T-cell (primary cell): ENCODE measurements around the gene CRKL. TPM values are rescaled to one million over a fixed set of nuclear protein-coding genes. Genes with fewer than 3 reads are reported as not detected.

Experiments
- ATAC-seq, 4 experiments: fragments of 200-7000 bp in 3 of 4; fragments of 150-1000 bp in 1 of 4; cut with Tn5 transposase; replicated peaks in 1 of 4; 1 replicate in 3 of 4; 2 replicates in 1 of 4; pipeline ENCODE4 v1.10.0; 2021; ENCODE audit warnings: moderate library complexity in 3 of 4, mild to moderate bottlenecking in 2 of 4, moderate number of reproducible peaks in 1 of 4
- CTCF ChIA-PET, 2 donors: fragments of 300-600 bp; sonication (Branson Sonifier 250); formaldehyde crosslinking; loops; one replicate each; lab custom pipeline; 2022; ENCODE audit warnings: antibody characterized with exemption in 2 of 2; lab: Charles Lee
- POLR2A ChIA-PET, 2 donors: fragments of 300-600 bp; sonication (Branson Sonifier 250); formaldehyde crosslinking; loops; one replicate each; lab custom pipeline; 2022; ENCODE audit warnings: antibody characterized with exemption in 2 of 2; lab: Charles Lee
- DNase-seq, 35 experiments: peaks; one replicate each; pipeline versions ENCODE4 v3.0.0 to v3.0.0-alpha.2; 2013 to 2023
- H3K27ac ChIP-seq: one replicate; pipeline ENCODE4 v1.5.1; 2013; ENCODE audit warnings: low read length
- H3K27me3 ChIP-seq, 2 experiments: replicated peaks in 1 of 2; 1 replicate in 1 of 2; 2 replicates in 1 of 2; pipeline versions ENCODE4 v1.6.1 to v1.7.0; 2013; ENCODE audit warnings: low read length in 1 of 2, mixed read lengths in 1 of 2; ENCODE audit not compliant: control insufficient read depth in 2 of 2, insufficient read depth in 2 of 2; ENCODE audit errors: extremely low read depth in 1 of 2
- H3K36me3 ChIP-seq, 2 donors: 1 replicate in 1 of 2; 2 replicates in 1 of 2; pipeline versions ENCODE4 v1.6.1 to v1.7.0; 2013; ENCODE audit warnings: low read length in 1 of 2; ENCODE audit not compliant: control insufficient read depth in 2 of 2, insufficient read depth in 1 of 2; ENCODE audit errors: extremely low read depth in 1 of 2
- H3K4me1 ChIP-seq, 2 experiments: 1 replicate in 1 of 2; 2 replicates in 1 of 2; pipeline versions ENCODE4 v1.6.1 to v1.7.0; 2013; ENCODE audit warnings: low read length in 2 of 2, mixed read lengths in 1 of 2; ENCODE audit not compliant: insufficient read depth in 2 of 2, control insufficient read depth in 1 of 2; ENCODE audit errors: extremely low read depth in 1 of 2
- H3K4me3 ChIP-seq, 2 donors: 1 replicate in 1 of 2; 2 replicates in 1 of 2; pipeline versions ENCODE4 v1.5.1 to v1.7.0; 2013; ENCODE audit warnings: mild to moderate bottlenecking in 2 of 2, low read length in 1 of 2, moderate library complexity in 1 of 2; ENCODE audit not compliant: control insufficient read depth in 1 of 2; ENCODE audit errors: extremely low read depth in 1 of 2
- H3K9me3 ChIP-seq: 2 replicates; pipeline ENCODE4 v1.7.0; 2013
- H3K27ac Mint-ChIP-seq, 2 donors: one replicate each; pipeline ENCODE4 v1.8.0; 2020 to 2021; ENCODE audit warnings: mild to moderate bottlenecking in 2 of 2, mixed read lengths in 2 of 2
- H3K27me3 Mint-ChIP-seq, 2 donors: one replicate each; pipeline ENCODE4 v1.8.0; 2021 to 2022; ENCODE audit warnings: mixed read lengths in 2 of 2
- H3K36me3 Mint-ChIP-seq: one replicate; pipeline ENCODE4 v1.8.0; 2021; ENCODE audit warnings: mixed read lengths
- H3K4me1 Mint-ChIP-seq, 3 donors: one replicate each; pipeline ENCODE4 v1.8.0; 2020 to 2022; ENCODE audit warnings: mixed read lengths in 3 of 3, mild to moderate bottlenecking in 1 of 3
- H3K4me3 Mint-ChIP-seq, 3 donors: one replicate each; pipeline ENCODE4 v1.8.0; 2020 to 2022; ENCODE audit warnings: mild to moderate bottlenecking in 3 of 3, mixed read lengths in 3 of 3, moderate library complexity in 3 of 3
- H3K9me3 Mint-ChIP-seq, 3 donors: one replicate each; pipeline ENCODE4 v1.8.0; 2020 to 2022; ENCODE audit warnings: mixed read lengths in 3 of 3
- WGBS: methylation state at CpG from one replicate; pipeline ENCODE4 v1.1.5; 2013; ENCODE audit warnings: missing lambda C conversion rate; ENCODE audit not compliant: insufficient coverage; 5-methylcytosine and 5-hydroxymethylcytosine counted together
- total RNA-seq, 35 experiments: library from RNA in 6 of 35; stranded (reverse) in 6 of 35; fragments of 120-200 nt in 1 of 35; gene quantifications; one replicate each; pipeline versions ENCODE4 v1.2.1 to v1.2.4 and lab custom pipeline; 2013 to 2026

Gene CRKL
- total RNA-seq, 5 donors from 2014 or later (not counting 1 experiment from before 2014, with no cell fraction given) = 41.7 to 87.7 (median 85.4) TPM

GRCh38 chr22:20919718-20920117 is 2.5 kb downstream of the CRKL start:
- Histone ChIP-seq H3K4me3 (peak overlapping the region; percentile 35 to 86), H3K9me3 (no peaks in the 10 kb centered on the region), H3K27ac (no peak overlapping the region), H3K27me3 (no peaks in the 10 kb centered on the region), H3K36me3 (no peaks in the 10 kb centered on the region), H3K4me1 (peaks cover 30 to 53% of the 10 kb centered on the region in 2 experiments)
- Mint-ChIP-seq H3K27ac (peak overlapping the region in 1 of 2 donors; percentile 12), H3K4me3 (peak overlapping the region; percentile 95 to 97 (median 97)), H3K4me1 (peaks cover 53 to 60% (median 53%) of the 10 kb centered on the region in 3 donors), H3K27me3 (no peaks in the 10 kb centered on the region), H3K36me3 (peaks cover 8% of the 10 kb centered on the region), H3K9me3 (no peaks in the 10 kb centered on the region)
- WGBS = no CpG with 5 or more reads among the region's 4 CpGs
- no peak for DNase-seq
- ChIA-PET POLR2A (interaction anchor here in 1 of 2 donors (0.7 kb wide), 1 partner anchor 46 kb away, joined by 4 read pairs; no protein-coding TSS in a partner anchor), CTCF (interaction anchor here in 1 of 2 donors (0.6 kb wide), 1 partner anchor 711 kb away, joined by 3 read pairs; no protein-coding TSS in a partner anchor)
- ATAC-seq = no peak

- H3K36me3 ChIP-seq = no peaks in the 10 kb centered on the region
- H3K27ac ChIP-seq = no peak overlapping the region
- POLR2A ChIA-PET = interaction anchor here in 1 of 2 donors (1.1 kb wide), 1 partner anchor 11 kb away, joined by 3 read pairs; no protein-coding TSS in a partner anchor
- Mint-ChIP-seq H3K27me3 (no peaks in the 10 kb centered on the region), H3K4me1 (peaks cover 63 to 68% (median 64%) of the 10 kb centered on the region in 3 donors), H3K27ac (peak overlapping the region; percentile 9 to 12), H3K9me3 (no peaks in the 10 kb centered on the region), H3K36me3 (peaks cover 13% of the 10 kb centered on the region), H3K4me3 (peak overlapping the region; percentile 95 to 97 (median 97))
- WGBS = 21% methylated on average over 2 of the region's 3 CpGs
- peak overlapping the region; percentile 35 to 86 for H3K4me3 ChIP-seq
- DNase-seq (no peak), ATAC-seq (no peak)
- H3K4me1 ChIP-seq = peaks cover 30 to 61% of the 10 kb centered on the region in 2 experiments
- H3K9me3 ChIP-seq = no peaks in the 10 kb centered on the region
- CTCF ChIA-PET = interaction anchor here in 1 of 2 donors (0.6 kb wide), 1 partner anchor 109 kb away, joined by 3 read pairs; no protein-coding TSS in a partner anchor
- no peaks in the 10 kb centered on the region for H3K27me3 ChIP-seq
Measured at GRCh38 chr22:20920881-20921203, 3.6 kb downstream of the CRKL start.

GRCh38 chr22:20922141-20922751 is 5.0 kb downstream of the CRKL start:
- Histone ChIP-seq H3K9me3 (no peaks in the 10 kb centered on the region), H3K4me3 (no peak overlapping the region), H3K27me3 (no peaks in the 10 kb centered on the region), H3K27ac (no peak overlapping the region), H3K36me3 (peaks cover 0 to 5% of the 10 kb centered on the region in 2 donors), H3K4me1 (peaks cover 30 to 63% of the 10 kb centered on the region in 2 experiments)
- Mint-ChIP-seq H3K27ac (peak overlapping the region in 1 of 2 donors; percentile 52), H3K27me3 (no peaks in the 10 kb centered on the region), H3K4me3 (peak overlapping the region; percentile 22 to 95 (median 57)), H3K4me1 (peaks cover 64 to 66% (median 65%) of the 10 kb centered on the region in 3 donors), H3K36me3 (peaks cover 18% of the 10 kb centered on the region), H3K9me3 (no peaks in the 10 kb centered on the region)
- no peak for DNase-seq
- WGBS = 83% methylated on average over 1 of the region's 3 CpGs
- ATAC-seq = no peak
- ChIA-PET CTCF (interaction anchor here in 1 of 2 donors (1.2 kb wide), 1 partner anchor 112 kb away, joined by 5 read pairs; no protein-coding TSS in a partner anchor), POLR2A (interaction anchor here in 1 of 2 donors (0.7 kb wide), 1 partner anchor 27 kb away, joined by 5 read pairs; no protein-coding TSS in a partner anchor)

GRCh38 chr22:20926243-20926642 is 9.0 kb downstream of the CRKL start:
- H3K36me3 Mint-ChIP-seq = peaks cover 25% of the 10 kb centered on the region
- H3K27ac ChIP-seq = no peak overlapping the region
- no peaks in the 10 kb centered on the region for H3K27me3 Mint-ChIP-seq
- CTCF ChIA-PET = interaction anchor here in 1 of 2 donors (0.6 to 1.2 kb wide), 2 partner anchors 9 to 466 kb away, joined by 4 to 6 read pairs; partner anchors contain the start of gene CRKL
- DNase-seq (no peak), ATAC-seq (no peak)
- peaks cover 0 to 5% of the 10 kb centered on the region in 2 donors for H3K36me3 ChIP-seq
- H3K9me3 ChIP-seq = no peaks in the 10 kb centered on the region
- peaks cover 12 to 73% of the 10 kb centered on the region in 2 experiments for H3K4me1 ChIP-seq
- no peak overlapping the region for H3K4me3 ChIP-seq
- WGBS = 82% methylated on average over 2 of the region's 2 CpGs
- H3K9me3 Mint-ChIP-seq = no peaks in the 10 kb centered on the region
- H3K27ac Mint-ChIP-seq = no peak overlapping the region
- POLR2A ChIA-PET = no interaction called here
- H3K27me3 ChIP-seq = no peaks in the 10 kb centered on the region
- H3K4me3 Mint-ChIP-seq = peak overlapping the region in 1 of 3 donors; percentile 38
- H3K4me1 Mint-ChIP-seq = peaks cover 69 to 71% (median 70%) of the 10 kb centered on the region in 3 donors

GRCh38 chr22:20927940-20928572 is 10.8 kb downstream of the CRKL start:
- Histone ChIP-seq H3K36me3 (peaks cover 0 to 5% of the 10 kb centered on the region in 2 donors), H3K27ac (no peak overlapping the region), H3K4me1 (peaks cover 6 to 65% of the 10 kb centered on the region in 2 experiments), H3K27me3 (no peaks in the 10 kb centered on the region), H3K9me3 (no peaks in the 10 kb centered on the region), H3K4me3 (no peak overlapping the region)
- H3K9me3 Mint-ChIP-seq = no peaks in the 10 kb centered on the region
- ATAC-seq (no peak), DNase-seq (no peak)
- ChIA-PET POLR2A (interaction anchor here (0.6 to 0.7 kb wide), 2 partner anchors 334 to 844 kb away, joined by 3 to 4 read pairs; no protein-coding TSS in a partner anchor), CTCF (no interaction called here)
- no CpG with 5 or more reads among the region's 4 CpGs for WGBS
- H3K4me1 Mint-ChIP-seq = peaks cover 68 to 72% (median 69%) of the 10 kb centered on the region in 3 donors
- H3K36me3 Mint-ChIP-seq = peaks cover 23% of the 10 kb centered on the region
- no peak overlapping the region for H3K4me3 Mint-ChIP-seq
- no peaks in the 10 kb centered on the region for H3K27me3 Mint-ChIP-seq
- H3K27ac Mint-ChIP-seq = no peak overlapping the region

GRCh38 chr22:20928573-20928967 is 11.4 kb downstream of the CRKL start:
- H3K27me3 Mint-ChIP-seq = no peaks in the 10 kb centered on the region
- Histone ChIP-seq H3K27me3 (no peaks in the 10 kb centered on the region), H3K4me1 (peaks cover 6 to 59% of the 10 kb centered on the region in 2 experiments), H3K36me3 (peaks cover 0 to 5% of the 10 kb centered on the region in 2 donors), H3K27ac (no peak overlapping the region), H3K9me3 (no peaks in the 10 kb centered on the region), H3K4me3 (no peak overlapping the region)
- H3K4me3 Mint-ChIP-seq = no peak overlapping the region
- peaks cover 68 to 70% (median 69%) of the 10 kb centered on the region in 3 donors for H3K4me1 Mint-ChIP-seq
- no peak overlapping the region for H3K27ac Mint-ChIP-seq
- H3K36me3 Mint-ChIP-seq = peaks cover 23% of the 10 kb centered on the region
- WGBS = no CpG with 5 or more reads among the region's 4 CpGs
- DNase-seq = no peak
- ChIA-PET POLR2A (interaction anchor here in 1 of 2 donors (0.7 kb wide), 2 partner anchors 10 to 843 kb away, joined by 3 to 6 read pairs; no protein-coding TSS in a partner anchor), CTCF (no interaction called here)
- ATAC-seq = no peak
- H3K9me3 Mint-ChIP-seq = no peaks in the 10 kb centered on the region
